Endothelial cell of hepatic sinusoid (primary cell): ENCODE results near the gene MTMR12.

Experiments
- in situ Hi-C: cut with HindIII; loops from 2 replicates; pipeline ENCODE4 v1.10.0; 2017; ENCODE audit warnings: low sequenced_read_pairs

The MTMR12 gene, protein sequence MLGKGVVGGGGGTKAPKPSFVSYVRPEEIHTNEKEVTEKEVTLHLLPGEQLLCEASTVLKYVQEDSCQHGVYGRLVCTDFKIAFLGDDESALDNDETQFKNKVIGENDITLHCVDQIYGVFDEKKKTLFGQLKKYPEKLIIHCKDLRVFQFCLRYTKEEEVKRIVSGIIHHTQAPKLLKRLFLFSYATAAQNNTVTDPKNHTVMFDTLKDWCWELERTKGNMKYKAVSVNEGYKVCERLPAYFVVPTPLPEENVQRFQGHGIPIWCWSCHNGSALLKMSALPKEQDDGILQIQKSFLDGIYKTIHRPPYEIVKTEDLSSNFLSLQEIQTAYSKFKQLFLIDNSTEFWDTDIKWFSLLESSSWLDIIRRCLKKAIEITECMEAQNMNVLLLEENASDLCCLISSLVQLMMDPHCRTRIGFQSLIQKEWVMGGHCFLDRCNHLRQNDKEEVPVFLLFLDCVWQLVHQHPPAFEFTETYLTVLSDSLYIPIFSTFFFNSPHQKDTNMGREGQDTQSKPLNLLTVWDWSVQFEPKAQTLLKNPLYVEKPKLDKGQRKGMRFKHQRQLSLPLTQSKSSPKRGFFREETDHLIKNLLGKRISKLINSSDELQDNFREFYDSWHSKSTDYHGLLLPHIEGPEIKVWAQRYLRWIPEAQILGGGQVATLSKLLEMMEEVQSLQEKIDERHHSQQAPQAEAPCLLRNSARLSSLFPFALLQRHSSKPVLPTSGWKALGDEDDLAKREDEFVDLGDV

DNA sequence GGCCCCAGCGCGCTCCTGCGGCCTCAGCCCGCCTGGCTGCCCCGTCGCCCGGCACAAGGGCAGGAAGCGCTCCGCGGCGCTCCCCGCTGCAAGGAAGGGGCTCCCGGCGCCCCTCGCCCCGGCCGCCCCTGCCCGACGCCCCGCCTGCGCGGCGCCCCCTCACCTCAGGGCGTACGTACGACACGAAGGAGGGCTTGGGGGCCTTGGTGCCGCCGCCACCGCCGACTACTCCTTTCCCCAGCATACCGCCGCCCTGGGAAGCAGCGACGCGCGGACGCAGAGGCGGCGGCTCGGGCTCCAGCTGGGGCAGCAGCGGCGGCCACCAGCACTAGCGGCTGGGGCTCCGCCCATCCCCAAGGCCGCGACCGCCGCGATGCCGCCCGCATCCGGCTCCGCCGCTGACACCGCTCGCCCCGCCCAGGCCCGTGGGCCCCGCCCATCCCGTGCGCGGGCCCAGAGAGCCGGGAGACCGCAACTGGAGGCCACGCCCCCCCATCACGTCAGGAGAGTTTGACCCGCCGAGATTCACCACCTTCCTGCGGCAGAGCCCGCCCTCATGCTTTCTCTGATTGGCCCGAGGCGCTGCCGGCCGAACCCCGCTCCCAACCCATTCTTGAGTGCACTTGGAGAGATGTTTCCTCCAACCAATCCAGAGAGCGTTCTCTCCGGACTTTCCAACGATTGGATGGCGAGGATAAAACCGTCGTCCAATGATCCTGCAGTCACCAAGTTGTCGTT lies at the start of gene MTMR12:
TSS of gene MTMR12 (minus strand) at position 345 of the 738 bp plus-strand sequence. CDS start at position 244, 101 bp downstream.
- in situ Hi-C loops = no loop called here

DNA sequence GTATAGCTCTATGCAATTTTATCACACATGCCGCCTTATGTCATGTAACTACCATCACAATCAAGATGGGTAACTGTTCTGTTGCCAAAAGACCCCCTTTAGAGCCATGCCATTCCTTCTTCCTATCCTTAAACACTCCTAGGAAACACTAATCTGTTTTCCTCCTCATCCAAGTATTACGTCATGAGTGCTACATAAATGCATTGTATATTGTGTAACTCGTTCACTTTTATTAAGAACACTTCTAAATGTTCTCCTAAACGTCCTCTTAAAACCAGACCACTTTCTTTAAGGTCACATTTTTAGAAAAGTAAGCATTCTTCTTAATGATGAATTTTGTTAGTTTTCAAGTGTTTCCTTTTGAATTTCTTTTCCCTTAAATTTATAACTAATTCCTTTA lies 49.8 kb upstream of the MTMR12 start:
- in situ Hi-C loops = no loop called here

DNA sequence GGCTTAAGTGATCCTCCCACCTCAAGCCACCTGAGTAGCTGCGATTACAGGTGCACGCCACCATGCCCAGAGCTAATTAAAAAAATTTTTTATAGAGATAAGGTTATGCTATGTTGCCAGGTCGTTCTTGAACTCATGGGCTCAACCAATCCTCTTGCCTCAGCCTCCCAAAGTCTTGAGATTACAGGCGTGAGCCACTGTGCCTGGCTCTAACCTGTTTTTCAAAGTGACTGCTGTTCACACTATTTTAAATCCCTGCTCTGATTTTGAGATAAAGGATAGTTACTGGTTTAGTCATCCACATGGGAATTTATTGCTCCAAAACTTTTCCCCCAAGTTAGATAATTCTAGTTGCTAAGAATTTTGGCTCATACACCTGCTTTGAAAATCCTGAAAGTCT lies 48.2 kb upstream of the MTMR12 start:
- in situ Hi-C loops = no loop called here

DNA sequence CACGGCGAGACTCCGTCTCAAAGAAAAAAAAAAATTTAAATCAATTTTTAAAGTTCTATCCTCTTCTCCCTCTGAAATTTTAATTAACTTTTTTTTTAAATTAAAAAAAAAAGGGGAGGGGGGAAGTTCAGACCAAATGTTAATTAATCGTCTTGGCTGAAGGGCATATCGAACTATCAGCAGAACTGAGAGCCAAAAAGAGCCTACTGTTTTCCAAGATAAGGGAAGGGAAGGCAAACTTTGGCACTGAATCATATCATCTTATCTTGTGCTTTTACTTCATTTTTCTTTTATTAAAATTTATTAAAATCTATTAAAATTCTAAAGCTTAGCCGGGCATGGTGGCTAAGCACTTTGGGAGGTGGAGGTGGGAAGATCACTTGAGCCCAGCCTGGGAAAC lies 45.9 kb upstream of the MTMR12 start:
- in situ Hi-C loops = no loop called here

DNA sequence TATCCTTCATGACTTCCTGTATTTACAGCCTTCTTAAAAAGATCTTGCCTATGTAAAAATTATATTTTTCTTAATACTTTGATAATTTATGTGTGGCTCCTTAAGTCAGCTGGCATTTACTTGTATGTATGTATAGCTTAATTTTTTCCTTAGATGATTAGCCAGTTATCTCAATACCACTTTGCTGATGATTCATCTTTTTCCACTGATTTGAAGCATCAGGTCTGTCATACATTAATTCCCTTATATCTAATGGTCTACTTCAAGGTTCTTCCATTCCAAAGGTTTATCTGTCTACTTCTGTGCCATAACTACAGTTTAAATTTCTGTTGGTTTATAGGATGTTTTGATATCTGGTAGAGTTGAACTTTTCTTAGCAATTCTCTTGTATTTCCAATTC lies 44.9 kb upstream of the MTMR12 start:
- in situ Hi-C loops = no loop called here

DNA sequence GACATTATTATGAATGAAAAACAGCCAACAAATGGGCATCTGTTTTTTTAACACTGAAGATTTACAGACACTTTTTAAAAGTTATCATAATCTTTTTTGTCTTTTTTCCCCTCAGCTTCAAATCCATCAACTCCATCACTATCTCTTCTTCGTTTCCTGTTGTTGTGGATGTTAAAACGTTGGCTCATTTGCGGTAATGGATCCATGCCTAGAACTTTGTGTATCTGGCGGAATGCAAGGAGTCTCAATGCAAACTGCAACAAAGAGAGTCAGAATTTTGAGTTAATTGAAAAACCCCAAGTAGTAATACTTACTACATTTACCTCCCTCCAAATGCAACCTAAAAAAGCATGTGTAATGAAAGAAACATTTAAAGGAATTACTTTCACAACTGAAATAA lies 42.9 kb upstream of the MTMR12 start:
- in situ Hi-C loops = no loop called here

DNA sequence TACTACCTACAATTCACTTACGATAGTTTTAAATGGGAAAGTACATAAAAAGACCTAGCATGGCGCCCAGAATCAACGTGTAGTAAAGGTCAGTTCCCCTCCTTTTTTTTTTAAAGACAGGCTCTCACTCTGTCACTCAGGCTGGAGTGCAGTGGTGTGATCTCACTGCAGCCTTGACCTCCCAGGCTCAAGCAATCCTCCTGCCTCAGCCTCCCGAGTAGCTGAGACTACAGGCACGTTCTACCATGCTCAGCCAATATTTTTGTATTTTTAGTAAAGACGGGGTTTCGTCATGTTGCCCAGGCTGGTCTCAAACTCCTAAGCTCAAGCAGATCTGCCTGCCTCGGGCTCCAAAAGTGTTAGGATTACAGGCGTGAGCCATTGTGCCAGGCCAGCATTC lies 40.7 kb upstream of the MTMR12 start:
- in situ Hi-C loops = no loop called here

DNA sequence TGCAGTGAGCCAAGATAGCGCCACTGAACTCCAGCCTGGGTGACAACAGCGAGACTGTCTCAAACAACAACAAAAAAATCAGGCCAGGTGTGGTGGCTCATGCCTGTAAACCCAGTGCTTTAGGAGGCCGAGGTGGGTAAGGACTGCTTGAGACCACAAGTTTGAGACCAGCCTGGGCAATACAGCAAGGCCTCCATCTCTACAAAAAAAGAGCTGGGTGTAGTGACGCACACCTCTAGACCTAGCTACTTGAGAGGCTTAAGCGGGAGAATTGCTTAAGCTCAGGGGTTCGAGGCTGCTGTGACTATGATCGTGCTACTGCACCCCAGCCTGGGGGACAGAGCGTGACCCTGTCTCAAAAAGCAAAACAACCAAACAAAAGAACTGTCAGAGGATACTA lies 39.9 kb upstream of the MTMR12 start:
- in situ Hi-C loops = no loop called here

DNA sequence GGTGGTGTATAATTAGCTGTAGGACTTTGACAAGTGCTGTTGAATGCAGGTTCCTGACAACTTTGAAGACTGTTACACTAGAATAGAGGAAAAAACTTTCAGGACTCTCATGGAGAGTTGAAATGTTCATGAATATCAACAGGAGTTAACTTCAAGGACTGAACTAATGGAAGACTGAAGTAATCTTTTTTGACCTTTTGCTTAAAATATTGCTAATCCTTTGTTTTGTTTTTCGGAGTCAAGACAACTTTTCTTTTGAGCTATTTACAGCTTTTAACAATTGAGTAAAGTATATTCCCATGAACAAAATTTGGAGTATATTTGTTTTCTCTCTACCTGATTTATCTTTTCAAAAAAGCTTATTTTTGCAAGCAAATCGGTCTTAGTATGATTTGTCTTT lies 34.1 kb upstream of the MTMR12 start:
- in situ Hi-C loops = no loop called here

DNA sequence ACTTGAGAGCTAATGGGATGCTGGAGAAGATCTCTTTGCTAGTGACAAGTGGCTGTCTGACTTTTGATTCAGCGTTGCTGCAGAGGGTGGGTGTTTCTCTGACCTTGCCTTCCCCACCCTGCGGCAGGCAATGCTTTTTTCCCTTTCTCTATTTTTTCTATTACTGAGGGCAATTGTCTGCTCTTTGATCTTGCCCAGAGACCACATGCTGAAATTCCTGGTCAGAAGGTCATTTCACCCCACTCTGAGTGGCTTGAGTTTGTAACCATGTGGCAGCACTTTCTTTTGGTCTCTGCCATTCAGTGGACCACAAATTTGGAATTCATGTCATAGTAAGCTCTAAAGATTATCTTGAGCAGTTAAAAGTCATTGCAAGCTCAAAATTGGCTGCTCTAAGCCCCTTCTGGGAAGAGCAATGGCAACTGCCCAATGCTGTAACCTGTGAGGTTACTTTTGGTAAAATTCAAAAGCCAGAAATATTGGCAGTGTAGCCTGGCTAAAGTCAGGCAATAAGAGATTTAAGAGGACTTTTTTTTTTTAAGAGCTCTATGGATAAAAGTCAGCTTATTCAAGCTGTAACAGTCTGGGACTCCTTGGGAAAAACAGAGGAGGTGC lies 30.4 kb upstream of the MTMR12 start:
- in situ Hi-C loops = loop anchor here (5.0 kb wide), 1 partner anchor 96 kb away; no protein-coding TSS in a partner anchor

DNA sequence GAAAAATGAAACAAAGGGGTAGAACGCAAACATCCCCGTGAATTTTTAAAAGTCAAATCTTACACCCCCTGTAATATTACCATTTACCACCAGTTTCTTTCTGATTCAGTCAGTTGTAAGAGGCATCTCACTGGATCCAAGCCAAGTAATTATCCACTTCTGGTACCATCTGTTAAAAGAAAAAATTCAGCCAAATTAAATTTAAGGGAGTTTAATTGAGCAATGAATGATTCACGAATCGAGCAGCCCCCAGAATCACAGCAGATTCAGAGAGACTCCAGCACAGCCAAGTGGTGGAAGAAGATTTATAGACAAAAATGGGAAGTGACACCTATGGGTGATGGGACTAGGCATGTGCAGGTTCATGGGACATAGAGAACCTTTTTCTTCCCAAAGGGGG lies 29.9 kb upstream of the MTMR12 start:
- in situ Hi-C loops = loop anchor here (5.0 kb wide), 1 partner anchor 95 kb away; no protein-coding TSS in a partner anchor

DNA sequence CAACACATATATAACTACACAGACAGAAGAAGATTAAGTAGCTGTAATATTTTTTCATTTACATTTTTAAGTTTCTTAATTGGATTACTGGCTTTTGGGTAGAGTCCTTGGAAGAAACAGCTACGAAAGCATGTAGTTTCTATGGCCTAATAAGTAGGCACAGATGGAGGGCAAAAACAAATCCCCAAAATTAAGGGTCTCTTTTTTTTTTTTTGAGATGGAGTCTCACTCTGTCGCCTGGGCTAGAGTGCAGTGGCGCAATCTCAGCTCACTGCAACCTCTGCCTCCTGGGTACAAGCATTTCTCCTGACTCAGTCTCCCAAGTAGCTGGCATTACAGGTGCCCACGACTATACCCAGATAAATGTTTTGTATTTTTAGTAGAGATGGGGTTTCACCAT lies 27.1 kb upstream of the MTMR12 start:
- in situ Hi-C loops = loop anchor here (5.0 kb wide), 1 partner anchor 93 kb away; no protein-coding TSS in a partner anchor

DNA sequence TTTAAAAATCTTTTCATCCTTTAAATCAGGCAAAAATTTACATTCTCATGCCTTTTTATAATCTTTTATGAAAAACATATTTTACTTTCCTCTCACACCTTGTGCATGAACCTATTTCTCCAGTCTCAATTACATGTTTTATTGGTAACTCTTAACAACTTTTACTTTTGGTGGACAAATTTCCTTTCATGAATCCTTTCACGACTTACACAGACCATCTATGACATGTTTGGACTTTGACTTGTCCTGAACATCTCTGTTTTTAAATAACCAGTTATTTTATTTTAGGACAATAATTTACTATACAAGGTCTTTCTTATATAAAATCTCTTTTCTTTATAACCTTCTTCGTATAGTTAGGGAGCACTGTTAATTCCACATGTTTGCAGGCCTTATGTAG lies 26.5 kb upstream of the MTMR12 start:
- in situ Hi-C loops = no loop called here

DNA sequence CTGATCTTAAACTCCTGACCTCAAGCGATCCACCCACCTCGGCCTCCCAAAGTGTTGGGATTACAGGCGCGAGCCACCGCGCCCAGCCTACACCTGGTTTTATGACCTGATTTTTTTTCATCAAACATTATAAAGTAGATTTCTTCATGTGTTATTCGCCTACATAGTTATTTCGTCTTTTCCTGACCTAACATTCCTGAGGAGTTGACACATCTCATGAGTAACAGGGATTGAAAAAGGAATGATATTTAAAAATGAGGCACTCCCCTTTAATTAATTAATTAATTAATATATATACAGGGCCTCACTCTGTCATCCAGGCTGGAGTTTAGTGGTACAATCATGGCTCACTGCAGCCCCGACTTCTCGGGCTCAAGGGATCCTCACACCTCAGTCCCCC lies 20.2 kb upstream of the MTMR12 start:
- in situ Hi-C loops = no loop called here

DNA sequence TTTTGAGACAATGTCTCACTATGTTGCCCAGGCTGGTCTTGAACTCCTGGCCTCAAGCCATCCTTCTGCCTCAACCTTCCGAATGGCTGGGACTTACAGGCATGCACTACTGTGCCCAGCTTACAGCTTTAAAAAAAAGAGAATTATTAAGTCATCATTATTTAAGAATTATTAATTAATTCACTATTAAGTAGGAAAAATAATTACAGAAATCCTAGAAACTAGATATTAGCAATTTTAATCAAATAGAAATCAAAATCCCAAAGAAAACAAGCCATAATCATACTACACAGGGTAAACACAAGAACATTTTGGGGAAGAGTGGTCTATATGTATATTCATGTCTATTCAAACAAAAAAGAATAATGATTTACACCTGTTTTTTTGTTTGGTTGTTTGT lies 19.6 kb upstream of the MTMR12 start:
- in situ Hi-C loops = no loop called here

DNA sequence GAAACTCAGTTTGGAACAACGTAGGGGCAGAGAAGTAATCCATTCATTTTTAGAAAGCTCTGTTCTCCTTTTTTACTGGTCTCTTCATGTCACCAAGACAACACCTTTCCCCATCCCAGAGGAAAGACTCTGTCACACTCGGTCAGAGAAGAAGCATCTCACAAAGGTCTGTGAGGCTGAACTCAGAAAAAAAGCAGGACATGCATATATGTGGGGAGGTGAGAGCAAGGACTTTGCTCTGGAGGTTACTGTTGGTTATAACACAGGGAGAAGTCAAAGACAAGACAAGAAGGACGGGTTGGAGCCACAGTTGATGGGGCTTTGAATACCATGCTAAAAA lies 19.2 kb upstream of the MTMR12 start:
- in situ Hi-C loops = no loop called here

DNA sequence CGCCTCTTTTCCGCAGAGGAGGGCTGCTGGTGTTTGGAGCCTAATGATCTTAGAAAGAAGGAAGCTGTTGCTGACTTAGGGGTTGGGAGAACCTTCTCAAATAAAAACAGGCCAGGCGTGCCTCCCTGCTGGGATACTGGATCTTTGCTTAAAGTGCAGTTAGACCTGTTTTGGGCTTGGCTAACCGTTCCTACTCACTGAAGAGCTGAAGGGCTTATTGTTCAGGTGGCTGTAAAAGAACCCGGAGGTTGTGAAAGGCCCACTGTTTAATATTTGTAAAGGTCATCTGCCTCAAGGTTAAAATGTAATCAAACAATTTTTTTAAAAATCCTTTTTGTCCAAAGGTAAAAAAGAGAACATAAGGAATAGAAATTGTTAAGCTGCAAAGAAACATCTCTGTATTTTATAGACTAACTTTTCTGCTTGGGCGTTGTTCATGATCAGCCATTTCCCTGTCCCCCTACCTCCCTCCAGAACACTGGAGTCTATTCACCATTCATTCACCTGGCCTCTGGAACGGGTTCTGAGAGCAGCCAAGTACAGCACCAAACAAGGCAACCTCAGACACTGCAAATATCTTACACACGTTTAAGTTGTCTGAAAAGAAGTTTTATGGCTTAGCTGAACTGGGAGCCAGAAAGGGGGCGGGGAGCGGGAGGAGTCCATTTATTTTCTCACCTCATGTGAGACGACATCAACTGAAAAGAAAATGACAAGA lies 18.6 kb upstream of the MTMR12 start:
- in situ Hi-C loops = no loop called here

DNA sequence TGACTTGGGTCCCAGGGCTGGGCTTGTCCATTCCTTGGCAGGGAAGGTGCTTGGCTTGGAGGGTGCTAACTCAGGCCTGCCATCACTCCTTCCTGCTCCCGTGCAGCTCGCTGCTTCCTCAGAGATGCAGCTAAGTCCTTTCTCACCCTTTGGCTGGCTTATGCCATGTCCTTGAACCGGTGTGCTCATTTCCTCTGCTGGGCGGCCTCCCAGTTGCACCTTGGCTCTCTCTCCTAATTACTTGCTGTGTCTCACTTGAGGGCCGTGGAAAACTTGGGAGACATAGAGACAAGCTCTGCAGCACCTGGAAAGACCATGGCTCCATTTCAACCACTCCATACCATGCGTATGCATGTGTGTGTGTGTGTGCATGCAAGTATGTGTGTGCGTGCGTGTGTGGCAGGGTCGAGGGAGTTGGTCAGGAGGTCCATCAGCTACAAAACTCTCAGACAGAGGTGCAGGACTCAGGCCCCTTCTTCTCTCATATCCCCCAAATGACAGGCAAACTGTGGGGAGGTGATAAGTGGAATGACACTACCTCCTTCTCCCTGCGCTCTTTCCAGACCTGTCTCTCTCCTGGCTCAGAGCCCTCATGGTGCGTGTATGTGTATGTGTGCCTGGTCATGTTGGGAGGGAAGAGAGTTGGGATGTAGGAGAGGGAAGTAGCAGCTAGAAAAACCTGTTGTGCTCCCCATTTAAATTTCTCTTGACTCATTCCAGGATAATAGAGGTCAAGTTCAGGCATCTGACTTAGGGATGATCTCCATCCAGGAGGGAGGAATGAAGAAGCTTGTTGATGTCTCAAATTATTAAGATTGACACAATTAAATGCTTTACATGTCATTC lies 17.6 kb upstream of the MTMR12 start:
- in situ Hi-C loops = no loop called here

DNA sequence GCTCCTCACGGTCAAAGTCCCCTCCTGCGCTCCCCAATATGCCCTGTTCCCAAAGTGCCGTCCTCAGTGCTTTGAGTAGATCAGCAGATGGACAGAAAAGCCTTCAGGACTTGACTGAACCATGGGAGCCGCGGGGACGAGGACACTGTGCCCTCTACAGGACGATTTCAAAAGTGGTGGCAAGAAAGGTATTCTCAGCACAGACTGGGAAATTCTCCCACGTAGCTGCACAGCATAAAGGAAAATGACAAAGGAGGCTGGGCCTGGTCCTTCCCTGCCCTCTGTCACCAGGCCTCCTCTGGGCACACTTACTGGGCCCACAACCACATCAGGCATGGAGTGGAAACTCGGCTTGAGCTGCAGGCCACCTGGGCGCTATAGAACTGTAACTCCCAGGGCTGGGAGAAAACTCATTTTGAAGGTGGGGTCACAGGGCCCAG lies 16.7 kb upstream of the MTMR12 start:
- in situ Hi-C loops = no loop called here
